Muscle of back (tissue), 13 donors: ENCODE measurements around the gene ENPP3. TPM values are rescaled to one million over a fixed set of nuclear protein-coding genes. Genes with fewer than 3 reads are reported as not detected.
A peak's percentile ranks its signal among the peaks of the same experiment; 100 is the strongest.

Source experiments
- DNase-seq, 3 donors: peaks; one replicate each; pipeline versions ENCODE4 v3.0.0 to v3.0.0-alpha.2; 2013
- long read RNA-seq, 9 donors: transcript quantifications; one replicate each; lab custom pipeline, GENCODE V29; 2026
- polyA plus RNA-seq, 10 donors: library from polyadenylated mRNA; unstranded; fragments of 120-200 nt; gene quantifications; one replicate each; pipeline ENCODE4 v1.2.1, GENCODE V29; 2013; ENCODE audit not compliant: insufficient read length in 10 of 10

Gene ENPP3
- polyA plus RNA-seq: under 1 TPM; 0.13 to 0.71 (median 0.28) TPM
- long read RNA-seq, donor 1: 0 reads
- long read RNA-seq, donor 2: 0 reads
- long read RNA-seq, donor 3: 0 reads
- long read RNA-seq, donor 4: 0 reads
- long read RNA-seq, donor 5: 0 reads
- long read RNA-seq, donor 6: 0 reads
- long read RNA-seq, donor 7: 0 reads
- long read RNA-seq, donor 8: 0 reads
- long read RNA-seq, donor 9: 0 reads

- no peak for DNase-seq
These were observed at the start of gene ENPP3 for GRCh38 chr6:131636880-131637792. TSS of gene ENPP3 (plus strand) at chr6:131637302. CDS start at chr6:131637385, 83 bp downstream.

- no peak for DNase-seq
These were observed 49.2 kb upstream of the ENPP3 start for GRCh38 chr6:131587909-131588308.

GRCh38 chr6:131588643-131589042 is 48.5 kb upstream of the ENPP3 start:
- no peak for DNase-seq

DNA sequence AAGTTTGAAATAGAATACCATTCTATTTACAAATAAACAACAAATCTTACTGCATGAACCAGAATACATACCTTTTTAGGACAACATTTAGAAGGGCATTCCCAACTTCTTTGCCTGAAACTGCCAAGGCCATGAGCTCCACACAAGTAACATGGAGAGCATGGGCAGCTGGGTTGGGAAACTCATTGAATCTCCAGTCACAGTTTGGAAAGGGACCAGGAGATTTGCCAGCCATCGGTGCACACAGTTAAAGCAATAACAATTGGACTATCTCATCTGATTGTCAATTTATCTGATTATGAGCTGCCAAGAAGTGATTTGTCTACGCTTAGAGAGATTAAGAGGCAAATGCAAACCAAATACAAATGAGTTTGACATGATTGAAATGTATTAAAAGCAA is 44.2 kb upstream of the ENPP3 start:
- no peak for DNase-seq

- DNase-seq: no peak
These were observed 43.0 kb upstream of the ENPP3 start for GRCh38 chr6:131594074-131594473.

DNA sequence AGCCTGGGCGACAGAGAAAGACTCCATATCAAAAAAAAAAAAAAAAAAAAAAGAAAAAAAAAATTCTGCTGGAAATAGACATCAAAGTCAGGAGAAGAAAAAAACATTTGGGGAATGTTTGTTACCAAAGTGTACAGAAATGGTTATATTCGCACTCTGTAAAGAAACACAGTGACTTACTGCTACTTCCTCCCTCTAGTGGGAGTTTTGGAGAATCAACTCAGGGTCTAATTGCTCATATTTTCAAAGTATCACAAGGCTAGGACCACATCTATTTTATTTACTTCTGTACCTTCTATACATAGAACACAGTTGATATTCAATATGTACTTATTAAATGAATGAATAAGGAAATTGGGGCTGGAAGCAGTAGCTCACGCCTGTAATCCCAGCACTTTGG is 39.7 kb upstream of the ENPP3 start:
- DNase-seq: no peak

- peak in 1 of 3 donors; percentile 7 for DNase-seq
These were observed 36.4 kb upstream of the ENPP3 start for GRCh38 chr6:131600716-131601115.

DNA sequence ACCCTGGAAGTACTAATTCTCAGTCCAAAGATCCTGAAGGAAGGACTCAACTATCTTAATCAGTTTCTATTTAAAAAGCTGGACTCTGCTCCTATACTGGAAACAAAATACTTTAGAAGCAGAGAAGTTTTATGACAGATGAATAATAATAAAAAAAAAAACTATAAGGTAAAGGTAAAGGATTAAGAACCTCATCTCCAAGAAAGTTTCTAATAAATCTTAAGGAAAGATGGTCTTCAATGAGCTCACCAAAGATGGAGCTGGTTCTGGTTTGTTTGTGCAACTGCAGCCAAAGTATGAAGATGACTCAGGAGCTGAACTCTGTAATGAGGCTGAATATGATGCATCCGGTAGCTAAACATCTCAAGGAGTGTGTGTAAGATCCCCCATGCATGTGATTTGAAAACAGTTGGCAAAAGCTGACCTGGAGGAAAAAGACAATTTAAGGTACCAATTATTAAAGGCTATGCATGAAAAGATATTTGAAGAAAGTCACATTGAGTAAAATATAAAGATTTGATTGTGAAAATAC is 34.3 kb upstream of the ENPP3 start:
- DNase-seq: peak in 1 of 3 donors; percentile 45

GRCh38 chr6:131613296-131613925 is 23.7 kb upstream of the ENPP3 start:
- no peak for DNase-seq

GRCh38 chr6:131615275-131615674 is 21.8 kb upstream of the ENPP3 start:
- no peak for DNase-seq

DNA sequence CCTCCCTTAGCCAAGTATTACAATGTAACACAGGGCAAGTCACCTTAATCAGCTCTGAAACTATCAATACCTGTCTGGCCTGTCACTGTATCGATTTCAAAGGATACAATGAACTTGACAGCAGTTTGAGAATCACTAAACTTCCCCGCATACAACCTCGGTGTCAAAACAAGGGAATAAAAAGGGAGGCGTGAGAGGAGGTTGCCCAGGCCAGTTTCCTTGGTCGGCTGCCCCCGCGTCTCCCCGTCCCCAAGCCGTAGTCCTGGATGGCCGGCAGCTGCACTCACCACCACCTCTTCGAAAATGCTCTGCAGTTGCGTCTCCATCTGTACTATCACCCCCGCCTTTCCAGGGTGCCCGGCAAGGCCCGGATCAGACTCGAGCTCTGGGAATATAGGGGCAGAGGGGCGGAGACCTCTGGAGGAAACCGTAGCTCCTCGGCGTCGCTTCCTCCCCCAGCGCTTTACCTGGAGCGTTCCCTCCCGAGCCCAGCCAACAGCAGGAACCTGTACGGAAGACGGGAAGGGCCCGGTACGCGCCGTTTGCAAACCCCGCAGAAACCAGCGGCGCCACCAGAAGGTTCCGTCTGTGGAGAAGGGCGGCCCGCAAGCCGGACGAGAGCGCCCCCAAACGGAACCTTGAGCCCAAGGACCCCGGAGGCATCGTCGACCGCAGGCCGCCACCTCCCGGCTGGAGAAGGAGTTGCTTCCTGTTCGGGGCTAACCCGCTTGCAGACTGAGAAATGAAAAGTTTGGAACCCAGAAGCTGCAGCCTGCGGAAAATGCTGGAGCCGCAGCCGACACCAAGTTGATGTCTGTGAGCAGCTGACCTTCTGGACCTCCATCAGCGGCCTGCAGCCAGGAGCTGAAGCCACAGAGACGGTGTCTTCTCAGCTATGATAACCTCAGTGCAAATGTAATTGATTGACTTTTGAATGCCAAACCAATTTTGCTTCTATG is 9.1 kb upstream of the ENPP3 start, which contains the start of gene MED23:
MED23 (minus strand) TSS at position 519 of the 959 bp plus-strand sequence; CDS start at position 326, 193 bp downstream.
- DNase-seq: peak; percentile 94 to 98 (median 95)

DNA sequence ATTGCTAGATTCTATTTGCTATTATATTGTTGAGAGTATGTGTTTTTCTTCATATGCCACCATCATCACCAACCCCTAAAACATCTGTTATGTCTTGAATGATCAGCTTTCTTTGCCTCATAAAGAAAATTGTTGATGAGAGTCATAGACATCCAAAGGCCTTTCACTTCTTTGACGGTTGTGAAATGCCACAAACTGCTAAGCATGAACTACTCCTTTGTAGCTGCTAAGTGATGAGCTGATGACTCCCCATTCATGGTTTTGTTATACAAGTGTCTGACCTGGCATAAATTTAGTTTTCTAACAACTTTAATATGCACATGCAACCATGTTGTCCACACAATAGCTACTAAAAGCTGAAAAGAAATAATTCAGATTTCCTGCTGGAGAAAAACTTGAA is 8.4 kb upstream of the ENPP3 start:
- no peak for DNase-seq

- DNase-seq: no peak
These were observed 7.5 kb upstream of the ENPP3 start for GRCh38 chr6:131629651-131630050.

GRCh38 chr6:131631625-131632289 is 5.3 kb upstream of the ENPP3 start:
- no peak for DNase-seq

DNA sequence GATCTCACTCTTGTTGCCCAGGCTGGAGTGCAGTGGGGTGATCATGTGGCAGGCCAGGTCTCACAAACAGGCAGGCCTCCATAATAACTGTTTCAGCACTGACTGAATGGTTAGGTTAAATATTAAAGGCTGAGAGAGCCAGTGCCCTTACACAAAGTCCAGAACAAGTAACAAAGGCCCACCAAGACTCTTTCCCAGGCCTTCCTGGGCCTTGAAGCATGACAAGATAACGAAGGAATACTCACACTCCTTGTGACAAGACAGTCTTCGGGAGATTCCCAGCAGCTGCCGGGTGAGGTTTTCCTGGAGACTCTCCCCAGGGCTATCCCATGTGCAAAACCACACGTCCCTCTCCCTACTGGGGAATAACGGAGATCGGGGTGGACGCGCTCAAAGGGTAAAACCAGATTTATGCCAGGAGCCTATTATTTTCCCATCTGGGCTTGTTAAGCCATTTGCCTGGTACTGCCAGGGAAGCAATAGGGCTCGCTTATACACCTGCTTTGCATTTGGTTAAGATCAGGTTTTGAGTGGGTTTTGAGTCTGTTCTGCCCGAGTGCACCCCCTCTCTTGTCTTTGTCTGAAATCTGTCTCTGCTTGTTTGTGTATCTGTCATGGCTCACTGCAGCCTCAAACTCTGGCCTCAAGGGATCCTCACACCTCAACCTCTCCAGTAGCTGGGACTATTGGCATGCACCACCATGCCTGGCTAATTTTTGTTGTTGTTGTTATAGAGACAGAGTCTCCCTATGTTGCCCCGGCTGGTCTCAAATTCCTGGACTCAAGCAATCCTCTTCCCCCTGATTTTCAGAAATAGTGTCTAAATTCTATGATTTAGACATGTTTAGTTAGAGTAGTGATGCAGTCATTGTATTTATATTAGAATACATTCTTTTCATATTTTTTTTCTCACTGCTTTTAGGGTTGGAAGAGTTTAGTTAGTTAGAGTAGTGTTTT is 1.4 kb upstream of the ENPP3 start:
- no peak for DNase-seq

DNA sequence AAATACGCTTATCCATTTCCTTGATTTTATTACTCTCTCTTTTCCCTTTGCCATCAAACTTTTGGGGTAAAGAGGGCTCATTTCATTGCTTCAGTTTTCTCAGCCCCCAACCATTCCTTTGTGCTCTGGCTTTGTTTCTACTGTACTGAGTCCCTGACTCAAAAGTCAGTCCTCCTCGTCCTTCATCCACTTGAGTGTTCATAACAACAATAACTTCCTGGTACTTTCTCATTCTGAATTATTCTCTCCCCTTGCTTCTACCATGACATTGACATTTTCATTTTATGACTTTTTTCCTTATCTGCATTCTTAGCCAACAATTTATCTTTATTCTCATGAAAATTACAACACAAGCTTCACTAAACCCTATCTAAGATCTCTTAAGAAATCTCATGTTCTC is 911 bp downstream of the ENPP3 start:
- no peak for DNase-seq

- no peak for DNase-seq
These were observed 3.0 kb downstream of the ENPP3 start for GRCh38 chr6:131640100-131640499.

DNA sequence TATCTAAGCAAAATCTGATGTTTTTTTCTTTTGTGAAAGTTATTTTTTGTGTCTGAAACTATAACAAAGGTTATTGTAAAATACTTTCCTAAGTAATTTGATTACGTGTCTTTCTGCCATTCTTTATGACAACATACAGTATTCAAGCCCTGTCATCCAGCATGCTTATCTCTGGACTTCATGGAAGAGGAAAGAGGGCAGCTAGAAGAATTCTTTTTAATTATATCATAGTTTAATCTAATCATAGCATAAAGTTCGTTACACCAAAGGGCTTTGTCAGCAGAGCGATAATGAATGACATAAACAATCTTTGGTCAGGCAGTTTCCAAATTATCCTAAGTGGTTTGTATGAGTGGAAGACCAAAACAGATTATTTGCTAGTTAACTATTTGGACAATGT is 3.5 kb downstream of the ENPP3 start:
- no peak for DNase-seq

DNA sequence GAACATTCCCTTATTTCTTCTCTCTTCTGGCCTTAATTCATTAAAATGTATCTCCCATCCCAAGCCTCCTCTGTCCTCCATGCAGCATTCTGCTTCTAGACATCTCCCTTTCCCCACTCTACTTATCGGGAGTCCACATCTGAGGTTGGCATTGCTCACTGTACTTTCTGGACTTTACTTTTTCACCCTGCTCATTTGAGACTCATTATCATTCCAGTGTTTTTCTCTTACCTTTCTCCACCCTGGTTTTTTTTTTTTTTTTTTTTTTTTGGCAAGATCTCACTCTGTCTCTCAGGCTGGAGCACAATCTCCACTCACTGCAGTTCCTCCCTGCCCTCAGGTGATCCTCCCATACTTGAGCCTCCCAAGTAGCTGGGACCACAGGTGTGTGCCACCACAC is 4.5 kb downstream of the ENPP3 start:
- no peak for DNase-seq
